Lung (tissue), 12 donors: ENCODE data around the gene STRAP. TPM values are rescaled to one million over a fixed set of nuclear protein-coding genes. Genes with fewer than 3 reads are reported as not detected.
"Not testable (repeated sequence)": the region's sequence is repeated elsewhere in the genome, so short reads cannot be mapped to it uniquely, and the experiment has no call there.

Experiments used
- ATAC-seq: fragments of 200-7000 bp; cut with Tn5 transposase; one replicate; pipeline ENCODE4 v1.9.1; 2020; ENCODE audit warnings: moderate number of reproducible peaks; ENCODE audit not compliant: insufficient read depth, low FRiP score
- DNase-seq, 3 donors: peaks; one replicate each; pipeline ENCODE4 v3.0.0-alpha.2; 2013 to 2017
- H3K27ac ChIP-seq, 2 donors: one replicate each; pipeline ENCODE4 v1.5.1; 2013; ENCODE audit warnings: mild to moderate bottlenecking in 2 of 2, moderate library complexity in 2 of 2, control low read depth in 1 of 2, inconsistent platforms in 1 of 2, low read depth in 1 of 2, low read length in 1 of 2
- H3K27me3 ChIP-seq, 3 donors: one replicate each; pipeline ENCODE4 v1.5.1; 2013; ENCODE audit warnings: low read length in 2 of 3; ENCODE audit not compliant: control insufficient read depth in 3 of 3, insufficient read depth in 3 of 3
- H3K36me3 ChIP-seq, 4 donors: one replicate each; pipeline ENCODE4 v1.5.1; 2013; ENCODE audit warnings: low read length in 4 of 4, mild to moderate bottlenecking in 1 of 4, moderate library complexity in 1 of 4; ENCODE audit not compliant: control insufficient read depth in 4 of 4, insufficient read depth in 4 of 4
- H3K4me1 ChIP-seq, 5 donors: one replicate each; pipeline ENCODE4 v1.5.1; 2013; ENCODE audit warnings: low read length in 5 of 5, mild to moderate bottlenecking in 2 of 5, moderate library complexity in 1 of 5; ENCODE audit not compliant: control insufficient read depth in 5 of 5, insufficient read depth in 5 of 5
- H3K4me3 ChIP-seq: one replicate; pipeline ENCODE4 v1.5.1; 2013; ENCODE audit warnings: mild to moderate bottlenecking, control low read depth, moderate library complexity
- H3K9ac ChIP-seq, 2 donors: one replicate each; pipeline ENCODE4 v1.5.1; 2013; ENCODE audit warnings: low read length in 2 of 2, control low read depth in 1 of 2; ENCODE audit not compliant: insufficient read depth in 1 of 2
- H3K9me3 ChIP-seq, 4 donors: one replicate each; pipeline ENCODE4 v1.5.1; 2013; ENCODE audit warnings: low read length in 3 of 4, mild to moderate bottlenecking in 1 of 4, moderate library complexity in 1 of 4; ENCODE audit not compliant: control insufficient read depth in 4 of 4, insufficient read depth in 3 of 4
- CTCF ChIP-seq: IDR thresholded peaks from 2 replicates; pipeline ENCODE4 v1.5.1; 2012; ENCODE audit warnings: mild to moderate bottlenecking; ENCODE audit errors: control extremely low read depth, extremely low read depth
- whole genome bisulfite sequencing, 2 donors: extraction: QIAGEN DNeasy Blood & Tissue Kit; methylation state at CpG; one replicate each; pipeline ENCODE4 v1.1.7; 2013; 5-methylcytosine and 5-hydroxymethylcytosine counted together
- polyA plus RNA-seq, 2 donors: library from polyadenylated mRNA; stranded (reverse); fragments of 200-250 nt; gene quantifications; one replicate each; pipeline ENCODE4 v1.2.1, GENCODE V29; 2013
- total RNA-seq, 2 donors: library from RNA; depleted of rRNA in 1 of 2; stranded (reverse); fragments of >200 nt in 1 of 2; gene quantifications; one replicate each; pipeline ENCODE4 v1.2.1, GENCODE V29; 2014 to 2021
- donor health status: control.
- donor health status: control.
- donor health status: Bipolar disorder and iron deficiency.
- donor health status: healthy.
- donor health status: DM: yes; HTN: yes; CAD: no.

STRAP gene
- total and polyA plus RNA-seq, 4 donors: 53.8 to 88.5 (median 82.7) TPM

GRCh38 chr12:15868186-15868585 lies 14.0 kb upstream of the STRAP start:
- no peaks in the 10 kb centered on the region for H3K36me3 ChIP-seq
- no peaks in the 10 kb centered on the region for H3K9me3 ChIP-seq
- 86 to 96% methylated on average over 3 of the region's 3 CpGs for WGBS, 2 donors
- no peak for TF ChIP-seq CTCF
- H3K4me1 ChIP-seq: no peaks in the 10 kb centered on the region
- no peak overlapping the region for H3K9ac ChIP-seq
- H3K27me3 ChIP-seq: peaks cover 0 to 2% (median 2%) of the 10 kb centered on the region in 3 donors
- DNase-seq (no peak), ATAC-seq (no peak)
- no peak overlapping the region for H3K27ac ChIP-seq
- no peak overlapping the region for H3K4me3 ChIP-seq

- H3K9me3 ChIP-seq: no peaks in the 10 kb centered on the region
- H3K4me3 ChIP-seq: no peak overlapping the region
- WGBS, 2 donors: 96 to 98% methylated on average over 4 of the region's 4 CpGs
- peaks cover 0 to 2% (median 2%) of the 10 kb centered on the region in 3 donors for H3K27me3 ChIP-seq
- no peaks in the 10 kb centered on the region for H3K36me3 ChIP-seq
- DNase-seq (no peak), ATAC-seq (no peak)
- no peak for TF ChIP-seq CTCF
- no peaks in the 10 kb centered on the region for H3K4me1 ChIP-seq
- no peak overlapping the region for H3K9ac ChIP-seq
- H3K27ac ChIP-seq: no peak overlapping the region
Observed at GRCh38 chr12:15873556-15873955, 8.6 kb upstream of the STRAP start.

- not testable (repeated sequence) for H3K4me3 ChIP-seq, DNase-seq, H3K9ac ChIP-seq, H3K4me1 ChIP-seq, H3K9me3 ChIP-seq, ATAC-seq, H3K27me3 ChIP-seq, H3K27ac ChIP-seq, H3K36me3 ChIP-seq
- 98 to 99% methylated on average over 20 of the region's 20 CpGs for WGBS, 2 donors
Observed at GRCh38 chr12:15874556-15875145, 7.5 kb upstream of the STRAP start.

GRCh38 chr12:15875863-15876262 lies 6.3 kb upstream of the STRAP start:
- DNase-seq (no peak), ATAC-seq (no peak)
- H3K27me3 ChIP-seq: peaks cover 0 to 2% (median 2%) of the 10 kb centered on the region in 3 donors
- H3K4me1 ChIP-seq: no peaks in the 10 kb centered on the region
- no peaks in the 10 kb centered on the region for H3K36me3 ChIP-seq
- WGBS, 2 donors: 93 to 100% methylated on average over 1 of the region's 1 CpG
- no peak overlapping the region for H3K27ac ChIP-seq
- no peak overlapping the region for H3K4me3 ChIP-seq
- no peaks in the 10 kb centered on the region for H3K9me3 ChIP-seq
- H3K9ac ChIP-seq: no peak overlapping the region
- no peak for TF ChIP-seq CTCF
